IPS DF 6.9 (cell line): Measurements from ENCODE around the gene DAZAP1.
"Not testable (repeated sequence)": the region's sequence is repeated elsewhere in the genome, so short reads cannot be mapped to it uniquely, and the experiment has no call there.

Experiments used
- DNase-seq: peaks from one replicate; pipeline ENCODE4 v3.0.0-alpha.2; 2013; ENCODE audit warnings: low read depth, low spot score
- H3K27ac ChIP-seq: one replicate; pipeline ENCODE4 v1.5.1; 2013; ENCODE audit warnings: low read length, control low read depth
- H3K27me3 ChIP-seq: 2 replicates; pipeline ENCODE4 v1.6.1; 2013; ENCODE audit warnings: mild to moderate bottlenecking, low read length; ENCODE audit not compliant: control insufficient read depth, insufficient read depth
- H3K36me3 ChIP-seq: 2 replicates; pipeline ENCODE4 v1.6.1; 2013; ENCODE audit warnings: low read length; ENCODE audit not compliant: control insufficient read depth, insufficient read depth
- H3K4me1 ChIP-seq: 2 replicates; pipeline ENCODE4 v1.6.1; 2013; ENCODE audit warnings: low read length; ENCODE audit not compliant: control insufficient read depth, insufficient read depth
- H3K4me3 ChIP-seq: 2 replicates; pipeline ENCODE4 v1.5.1; 2013; ENCODE audit warnings: mild to moderate bottlenecking, low read length
- H3K9me3 ChIP-seq: 2 replicates; pipeline ENCODE4 v1.6.1; 2013; ENCODE audit warnings: low read length, inconsistent platforms; ENCODE audit not compliant: control insufficient read depth, insufficient read depth
- WGBS: extraction: QIAGEN DNeasy Blood & Tissue Kit; methylation state at CpG from one replicate; pipeline ENCODE4 v1.1.7; 2013; ENCODE audit warnings: mixed read lengths, missing lambda C conversion rate; ENCODE audit not compliant: insufficient read length, insufficient coverage; 5-methylcytosine and 5-hydroxymethylcytosine counted together

The DAZAP1 gene

GRCh38 chr19:1438035-1438932, 30.9 kb downstream of the DAZAP1 start, which contains the start of gene RPS15:
Gene RPS15 (plus strand): TSS chr19:1438396. CDS start chr19:1438426, 30 bp downstream.
- peak; percentile 87 for DNase-seq
- no peaks in the 10 kb centered on the region for H3K9me3 ChIP-seq
- H3K27me3 ChIP-seq, result no peaks in the 10 kb centered on the region
- peaks cover 5% of the 10 kb centered on the region for H3K4me1 ChIP-seq
- no peak within 1 kb of the TSS for H3K27ac ChIP-seq
- WGBS, result no CpG with 5 or more reads among the region's 100 CpGs
- H3K4me3 ChIP-seq, result peak within 1 kb of the TSS; percentile 96
- peaks cover 47% of the 10 kb centered on the region for H3K36me3 ChIP-seq

GRCh38 chr19:1438933-1439354, 31.6 kb downstream of the DAZAP1 start:
- no peak overlapping the region for H3K27ac ChIP-seq
- H3K4me1 ChIP-seq, result peaks cover 5% of the 10 kb centered on the region
- no peaks in the 10 kb centered on the region for H3K27me3 ChIP-seq
- WGBS, result no CpG with 5 or more reads among the region's 26 CpGs
- H3K4me3 ChIP-seq, result peak overlapping the region; percentile 96
- peaks cover 41% of the 10 kb centered on the region for H3K36me3 ChIP-seq
- DNase-seq, result no peak
- H3K9me3 ChIP-seq, result no peaks in the 10 kb centered on the region

- DNase-seq, H3K9me3 ChIP-seq, H3K27me3 ChIP-seq, H3K27ac ChIP-seq, H3K4me1 ChIP-seq: not testable (repeated sequence)
- no CpG with 5 or more reads among the region's 57 CpGs for WGBS
- peaks cover 32% of the 10 kb centered on the region for H3K36me3 ChIP-seq
- H3K4me3 ChIP-seq, result peak overlapping the region; percentile 96; the same call in 1 of the 2 replicates
These were observed 32.4 kb downstream of the DAZAP1 start for GRCh38 chr19:1439525-1440417.

GRCh38 chr19:1440418-1440801, 33.0 kb downstream of the DAZAP1 start:
- DNase-seq, result no peak
- peaks cover 5% of the 10 kb centered on the region for H3K4me1 ChIP-seq
- H3K9me3 ChIP-seq, result no peaks in the 10 kb centered on the region
- no peak overlapping the region for H3K4me3 ChIP-seq
- H3K36me3 ChIP-seq, result peaks cover 31% of the 10 kb centered on the region
- H3K27me3 ChIP-seq, result no peaks in the 10 kb centered on the region
- WGBS, result no CpG with 5 or more reads among the region's 15 CpGs
- no peak overlapping the region for H3K27ac ChIP-seq

- H3K4me3 ChIP-seq, result no peak overlapping the region
- no peaks in the 10 kb centered on the region for H3K27me3 ChIP-seq
- H3K4me1 ChIP-seq, result peaks cover 5% of the 10 kb centered on the region
- peaks cover 29% of the 10 kb centered on the region for H3K36me3 ChIP-seq
- no peak overlapping the region for H3K27ac ChIP-seq
- WGBS, result no CpG with 5 or more reads among the region's 9 CpGs
- DNase-seq, result no peak
- no peaks in the 10 kb centered on the region for H3K9me3 ChIP-seq
These were observed 33.6 kb downstream of the DAZAP1 start for GRCh38 chr19:1441022-1441426.

- no peak for DNase-seq
- Histone ChIP-seq H3K4me3 (no peak overlapping the region), H3K4me1 (peaks cover 5% of the 10 kb centered on the region), H3K36me3 (peaks cover 29% of the 10 kb centered on the region), H3K9me3 (no peaks in the 10 kb centered on the region), H3K27me3 (peaks cover 2% of the 10 kb centered on the region; the same call in 1 of the 2 replicates), H3K27ac (no peak overlapping the region)
- no CpG with 5 or more reads among the region's 25 CpGs for WGBS
These were observed 34.5 kb downstream of the DAZAP1 start for GRCh38 chr19:1441677-1442438.

GRCh38 chr19:1445185-1445931, 38.0 kb downstream of the DAZAP1 start:
- peaks cover 19% of the 10 kb centered on the region for H3K36me3 ChIP-seq
- DNase-seq, result no peak
- H3K27me3 ChIP-seq, result peaks cover 16% of the 10 kb centered on the region; the same call in 1 of the 2 replicates
- no peak overlapping the region for H3K27ac ChIP-seq
- no CpG with 5 or more reads among the region's 70 CpGs for WGBS
- H3K4me3 ChIP-seq, result peak overlapping the region; percentile 46; the same call in 1 of the 2 replicates
- H3K9me3 ChIP-seq, result no peaks in the 10 kb centered on the region
- peaks cover 6% of the 10 kb centered on the region; the same call in 1 of the 2 replicates for H3K4me1 ChIP-seq

- no peak for DNase-seq
- Histone ChIP-seq H3K27ac (no peak overlapping the region), H3K27me3 (peaks cover 23% of the 10 kb centered on the region; the same call in 1 of the 2 replicates), H3K9me3 (no peaks in the 10 kb centered on the region), H3K36me3 (peaks cover 11% of the 10 kb centered on the region), H3K4me3 (peak overlapping the region; percentile 50; the same call in 1 of the 2 replicates), H3K4me1 (peaks cover 6% of the 10 kb centered on the region; the same call in 1 of the 2 replicates)
- WGBS, result no CpG with 5 or more reads among the region's 99 CpGs
These were observed 38.7 kb downstream of the DAZAP1 start for GRCh38 chr19:1445932-1446712.
